Immature natural killer cell (primary cell): ENCODE data around the gene SLC25A34. TPM values are rescaled to one million over a fixed set of nuclear protein-coding genes. Genes with fewer than 3 reads are reported as not detected.

ENCODE experiments used
- DNase-seq, 3 donors: peaks; one replicate each; pipeline ENCODE4 v3.0.0; 2022; ENCODE audit warnings: mixed read lengths in 1 of 3
- H3K27ac Mint-ChIP-seq, 6 donors: one replicate each; pipeline ENCODE4 v1.8.0; 2020; ENCODE audit warnings: mixed read lengths in 6 of 6, mild to moderate bottlenecking in 5 of 6, inconsistent platforms in 4 of 6, moderate library complexity in 3 of 6
- H3K27me3 Mint-ChIP-seq, 3 donors: one replicate each; pipeline ENCODE4 v1.8.0; 2020 to 2021; ENCODE audit warnings: low read depth in 3 of 3, mild to moderate bottlenecking in 3 of 3, mixed read lengths in 3 of 3, moderate library complexity in 3 of 3, inconsistent platforms in 1 of 3
- H3K36me3 Mint-ChIP-seq, 3 donors: one replicate each; pipeline ENCODE4 v1.8.0; 2020; ENCODE audit warnings: mixed read lengths in 3 of 3, inconsistent platforms in 2 of 3, mild to moderate bottlenecking in 2 of 3
- H3K4me1 Mint-ChIP-seq, 2 donors: one replicate each; pipeline ENCODE4 v1.8.0; 2020; ENCODE audit warnings: inconsistent platforms in 2 of 2, mild to moderate bottlenecking in 2 of 2, mixed read lengths in 2 of 2, moderate library complexity in 1 of 2
- H3K4me3 Mint-ChIP-seq, 5 donors: one replicate each; pipeline ENCODE4 v1.8.0; 2020; ENCODE audit warnings: mild to moderate bottlenecking in 5 of 5, mixed read lengths in 5 of 5, inconsistent platforms in 3 of 5, moderate library complexity in 3 of 5
- H3K9me3 Mint-ChIP-seq, 6 donors: one replicate each; pipeline ENCODE4 v1.8.0; 2020; ENCODE audit warnings: mild to moderate bottlenecking in 6 of 6, mixed read lengths in 6 of 6, inconsistent platforms in 4 of 6, moderate library complexity in 3 of 6
- polyA plus RNA-seq, 3 donors: library from polyadenylated mRNA; unstranded; fragments of 300-500 nt; fragmentation: Illumina TruSeq; gene quantifications; one replicate each; pipeline ENCODE4 v1.2.3, GENCODE V29; 2021

Gene SLC25A34
- polyA plus RNA-seq, 3 donors from 2014 or later = not detected

DNA sequence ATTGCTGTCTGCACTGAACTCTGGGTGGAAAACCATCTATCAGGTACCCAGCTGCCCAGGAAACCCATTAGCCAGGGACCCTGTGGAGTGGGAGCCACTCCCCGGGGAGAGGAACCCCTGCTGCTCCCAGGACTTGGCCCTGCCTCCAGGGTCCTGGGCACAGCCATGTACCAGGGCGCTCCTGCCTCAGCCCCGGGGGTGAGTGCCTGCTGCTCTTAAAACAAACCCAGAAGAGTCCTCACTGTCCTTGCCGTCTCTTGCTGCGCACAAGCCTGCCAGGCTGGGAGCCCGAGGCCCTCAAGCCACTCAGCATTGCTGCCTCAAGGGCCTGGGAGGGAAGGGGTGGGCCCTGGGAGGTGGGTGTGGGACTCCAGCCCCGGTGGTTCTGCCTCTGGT, 3.4 kb upstream of the SLC25A34 start:
- H3K4me1 Mint-ChIP-seq = no peaks in the 10 kb centered on the region
- H3K36me3 Mint-ChIP-seq = peaks cover 0 to 4% (median 0%) of the 10 kb centered on the region in 3 donors
- peaks cover 0 to 4% (median 0%) of the 10 kb centered on the region in 3 donors for H3K27me3 Mint-ChIP-seq
- no peak for DNase-seq
- H3K9me3 Mint-ChIP-seq = no peaks in the 10 kb centered on the region
- no peak overlapping the region for H3K4me3 Mint-ChIP-seq
- no peak overlapping the region for H3K27ac Mint-ChIP-seq

DNA sequence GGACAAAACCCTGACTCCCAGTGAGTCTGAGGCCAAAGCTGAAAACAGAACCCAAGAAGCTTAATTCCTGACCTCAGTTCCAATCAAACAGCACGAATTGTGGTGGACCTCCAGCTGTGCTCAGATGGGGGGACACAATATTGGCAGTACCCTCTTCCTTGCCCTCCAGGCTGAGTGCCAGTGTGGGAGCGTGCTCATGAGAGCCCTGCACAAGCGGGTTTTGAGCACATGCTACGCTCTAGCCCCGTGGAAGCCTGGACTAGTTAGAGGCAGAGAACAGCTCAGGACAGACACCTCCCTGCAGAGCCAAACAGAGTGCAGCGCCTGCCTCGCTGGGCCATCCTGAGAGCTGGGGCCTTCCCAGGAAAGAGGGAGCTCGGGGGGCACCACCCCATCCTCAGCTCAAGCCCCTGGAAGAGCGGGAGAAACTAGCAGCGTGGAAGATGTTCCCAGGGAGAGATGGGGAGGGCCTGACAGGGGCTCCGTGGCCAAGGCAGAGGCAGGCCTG, 2.8 kb upstream of the SLC25A34 start:
- H3K27ac Mint-ChIP-seq = no peak overlapping the region
- H3K9me3 Mint-ChIP-seq = no peaks in the 10 kb centered on the region
- H3K27me3 Mint-ChIP-seq = peaks cover 0 to 4% (median 0%) of the 10 kb centered on the region in 3 donors
- H3K36me3 Mint-ChIP-seq = peaks cover 0 to 4% (median 0%) of the 10 kb centered on the region in 3 donors
- no peaks in the 10 kb centered on the region for H3K4me1 Mint-ChIP-seq
- no peak for DNase-seq
- H3K4me3 Mint-ChIP-seq = no peak overlapping the region

- Mint-ChIP-seq H3K27ac (no peak overlapping the region), H3K27me3 (peaks cover 0 to 4% (median 0%) of the 10 kb centered on the region in 3 donors)
These were observed 2.3 kb upstream of the SLC25A34 start for GRCh38 chr1:15733726-15734226.

GRCh38 chr1:15734296-15734695, 1.8 kb upstream of the SLC25A34 start:
- Mint-ChIP-seq H3K27me3 (peaks cover 0 to 4% (median 0%) of the 10 kb centered on the region in 3 donors), H3K27ac (no peak overlapping the region), H3K9me3 (no peaks in the 10 kb centered on the region), H3K4me3 (no peak overlapping the region), H3K36me3 (peaks cover 0 to 4% (median 0%) of the 10 kb centered on the region in 3 donors), H3K4me1 (no peaks in the 10 kb centered on the region)
- no peak for DNase-seq

More at GRCh38 chr1:15733726-15734226, 2.3 kb upstream of the SLC25A34 start:
- Mint-ChIP-seq H3K9me3 (no peaks in the 10 kb centered on the region), H3K4me1 (no peaks in the 10 kb centered on the region), H3K4me3 (no peak overlapping the region), H3K36me3 (peaks cover 0 to 4% (median 0%) of the 10 kb centered on the region in 3 donors)
- DNase-seq = no peak

- no peaks in the 10 kb centered on the region for H3K9me3 Mint-ChIP-seq
- peaks cover 0 to 2% (median 0%) of the 10 kb centered on the region in 3 donors for H3K27me3 Mint-ChIP-seq
- H3K4me1 Mint-ChIP-seq = no peaks in the 10 kb centered on the region
- no peak for DNase-seq
- H3K4me3 Mint-ChIP-seq = no peak overlapping the region
- no peak overlapping the region for H3K27ac Mint-ChIP-seq
- peaks cover 0 to 4% (median 0%) of the 10 kb centered on the region in 3 donors for H3K36me3 Mint-ChIP-seq
These were observed 1.2 kb upstream of the SLC25A34 start for GRCh38 chr1:15734901-15735300.

GRCh38 chr1:15735304-15736037, 587 bp upstream of the SLC25A34 start:
- Mint-ChIP-seq H3K9me3 (no peaks in the 10 kb centered on the region), H3K4me3 (no peak overlapping the region), H3K27me3 (peaks cover 0 to 2% (median under 1%) of the 10 kb centered on the region in 3 donors), H3K4me1 (no peaks in the 10 kb centered on the region), H3K36me3 (peaks cover 0 to 4% (median 0%) of the 10 kb centered on the region in 3 donors), H3K27ac (no peak overlapping the region)
- DNase-seq = no peak

DNA sequence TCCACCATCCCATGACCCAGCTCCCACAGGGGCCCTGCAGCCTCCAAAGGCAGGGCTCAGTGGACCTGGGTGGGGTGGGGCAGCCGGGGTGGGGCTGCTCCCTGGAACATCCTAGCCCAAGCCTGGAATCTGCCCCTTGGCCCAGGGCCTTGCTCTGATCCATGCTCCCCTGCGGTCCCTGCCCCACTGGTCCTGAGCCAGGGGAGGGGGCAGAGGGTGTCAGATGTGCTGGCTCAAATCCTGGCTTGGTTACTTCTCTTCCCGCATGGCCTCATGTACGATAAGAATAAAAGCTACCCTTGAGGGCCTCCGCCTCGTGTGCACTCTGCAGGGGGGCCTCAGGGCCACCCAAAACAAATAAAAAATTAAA, 819 bp downstream of the SLC25A34 start:
- Mint-ChIP-seq H3K27ac (no peak overlapping the region), H3K4me1 (peaks cover 0 to 1% of the 10 kb centered on the region in 2 donors), H3K27me3 (peaks cover 0 to 2% (median 0%) of the 10 kb centered on the region in 3 donors), H3K36me3 (peaks cover 0 to 4% (median 0%) of the 10 kb centered on the region in 3 donors), H3K4me3 (no peak overlapping the region), H3K9me3 (no peaks in the 10 kb centered on the region)
- no peak for DNase-seq

- DNase-seq = no peak
- peaks cover 0 to 4% (median 0%) of the 10 kb centered on the region in 3 donors for H3K36me3 Mint-ChIP-seq
- no peak overlapping the region for H3K4me3 Mint-ChIP-seq
- H3K9me3 Mint-ChIP-seq = no peaks in the 10 kb centered on the region
- no peak overlapping the region for H3K27ac Mint-ChIP-seq
- H3K27me3 Mint-ChIP-seq = peaks cover 0 to 2% (median 0%) of the 10 kb centered on the region in 3 donors
- peaks cover 0 to 1% of the 10 kb centered on the region in 2 donors for H3K4me1 Mint-ChIP-seq
These were observed 1.6 kb downstream of the SLC25A34 start for GRCh38 chr1:15737324-15738319.

DNA sequence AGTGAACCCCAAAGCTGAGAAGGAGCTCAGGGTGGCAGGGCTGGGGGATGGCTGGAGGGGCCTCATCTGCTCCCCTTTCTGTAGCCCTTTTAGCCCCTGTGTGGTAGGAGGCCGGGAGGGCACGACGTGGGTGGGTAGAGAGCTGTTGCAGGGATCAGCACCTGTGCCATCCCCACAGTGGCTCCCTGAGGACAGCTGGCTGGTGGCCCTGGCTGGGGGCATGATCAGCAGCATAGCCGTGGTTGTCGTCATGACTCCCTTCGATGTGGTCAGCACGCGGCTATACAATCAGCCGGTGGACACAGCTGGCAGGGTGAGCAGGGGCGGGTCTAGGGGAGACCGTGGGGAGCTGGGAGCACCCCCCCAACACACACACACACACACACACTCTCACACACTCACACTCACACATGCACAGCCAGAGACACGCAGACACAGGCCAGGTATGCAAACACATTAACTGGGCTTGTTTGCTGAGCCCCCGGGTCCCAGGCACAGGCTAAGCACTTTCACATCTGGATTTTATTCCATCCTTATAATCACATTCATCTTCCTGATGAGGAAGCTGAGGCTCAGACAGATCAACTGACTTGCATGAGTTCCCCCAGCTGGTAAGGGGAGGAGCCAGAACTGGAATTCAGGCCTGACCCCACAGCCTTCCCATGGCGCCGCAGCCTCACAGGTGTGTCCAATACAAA, 2.5 kb downstream of the SLC25A34 start:
- DNase-seq = no peak
- H3K36me3 Mint-ChIP-seq = no peaks in the 10 kb centered on the region
- H3K9me3 Mint-ChIP-seq = no peaks in the 10 kb centered on the region
- H3K27me3 Mint-ChIP-seq = peaks cover 0 to 2% (median 0%) of the 10 kb centered on the region in 3 donors
- peaks cover 0 to 1% of the 10 kb centered on the region in 2 donors for H3K4me1 Mint-ChIP-seq
- H3K4me3 Mint-ChIP-seq = no peak overlapping the region
- H3K27ac Mint-ChIP-seq = peak overlapping the region in 1 of 6 donors; percentile 34

- H3K36me3 Mint-ChIP-seq = no peaks in the 10 kb centered on the region
- H3K27me3 Mint-ChIP-seq = peaks cover 0 to 2% (median 0%) of the 10 kb centered on the region in 3 donors
- H3K9me3 Mint-ChIP-seq = no peaks in the 10 kb centered on the region
- H3K27ac Mint-ChIP-seq = no peak overlapping the region
- no peak overlapping the region for H3K4me3 Mint-ChIP-seq
- H3K4me1 Mint-ChIP-seq = peaks cover 0 to 1% of the 10 kb centered on the region in 2 donors
- DNase-seq = no peak
These were observed 3.2 kb downstream of the SLC25A34 start for GRCh38 chr1:15739259-15739658.

- no peak overlapping the region for H3K27ac Mint-ChIP-seq
- peaks cover 0 to 1% of the 10 kb centered on the region in 2 donors for H3K4me1 Mint-ChIP-seq
- H3K27me3 Mint-ChIP-seq = peaks cover 0 to 2% (median 0%) of the 10 kb centered on the region in 3 donors
- DNase-seq = no peak
- no peaks in the 10 kb centered on the region for H3K36me3 Mint-ChIP-seq
- no peak overlapping the region for H3K4me3 Mint-ChIP-seq
- no peaks in the 10 kb centered on the region for H3K9me3 Mint-ChIP-seq
These were observed 3.7 kb downstream of the SLC25A34 start for GRCh38 chr1:15739745-15740144.

DNA sequence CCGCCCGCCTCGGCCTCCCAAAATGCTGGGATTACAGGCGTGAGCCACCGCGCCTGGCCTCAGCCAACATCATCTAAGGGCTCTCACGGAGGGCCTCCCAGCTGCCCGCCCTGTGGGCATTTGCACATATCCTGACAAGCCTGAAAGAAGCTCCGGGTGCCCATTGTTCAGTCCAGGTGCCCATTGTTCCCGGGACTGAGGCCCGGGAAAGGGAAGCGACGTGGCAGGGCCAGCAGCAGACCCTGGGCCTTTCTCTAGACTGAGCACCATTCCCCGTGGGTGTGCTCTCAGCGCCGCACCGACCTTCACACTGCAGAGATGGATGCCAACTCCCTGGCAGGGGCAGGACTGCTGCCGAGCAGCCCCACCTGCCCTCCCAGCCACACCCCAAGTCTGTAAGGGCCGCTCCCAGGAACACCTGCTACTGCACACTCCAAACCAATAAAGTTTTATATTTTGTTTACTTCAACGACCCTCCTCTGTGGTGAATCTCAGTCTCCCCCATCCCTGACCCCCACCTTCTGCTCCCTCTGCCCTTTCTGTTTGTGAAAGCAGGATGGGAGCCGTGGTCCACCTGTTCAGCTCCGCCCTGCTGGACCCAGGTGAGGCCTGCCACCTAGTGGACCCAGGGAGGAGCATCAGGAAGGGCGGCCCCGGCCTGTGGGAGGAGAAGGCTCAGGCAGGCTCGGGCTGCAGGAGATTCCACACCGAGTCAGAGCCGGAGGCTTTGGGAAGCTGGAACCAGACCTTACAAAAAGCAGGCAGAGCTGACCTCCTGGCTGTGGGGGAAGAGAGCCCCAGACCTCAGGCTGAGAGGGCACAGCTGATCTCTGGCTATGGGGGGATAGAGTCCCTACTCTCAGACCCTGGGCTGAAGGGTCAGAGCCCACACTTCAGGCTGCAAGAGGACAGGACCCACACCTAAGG, 5.1 kb downstream of the SLC25A34 start:
- Mint-ChIP-seq H3K27ac (no peak overlapping the region), H3K4me3 (no peak overlapping the region), H3K9me3 (no peaks in the 10 kb centered on the region), H3K27me3 (peaks cover 0 to 2% (median 0%) of the 10 kb centered on the region in 3 donors), H3K36me3 (no peaks in the 10 kb centered on the region), H3K4me1 (peaks cover 0 to 1% of the 10 kb centered on the region in 2 donors)
- peak; percentile 18 to 32 (median 23) for DNase-seq
